Measurements from ENCODE around the gene LST1. TPM values are rescaled to one million over a fixed set of nuclear protein-coding genes. Genes with fewer than 3 reads are reported as not detected.

The LST1 gene
- total RNA-seq, 1 donor from 2014 or later = not detected

GRCh38 chr6:31573239-31574105 is 12.6 kb upstream of the LST1 start:
- no peak overlapping the region for H3K27ac Mint-ChIP-seq
- H3K4me3 Mint-ChIP-seq (ENCODE audit: low read depth) = no peak overlapping the region
- H3K27me3 Mint-ChIP-seq = peaks cover 43% of the 10 kb centered on the region
- H3K9me3 Mint-ChIP-seq (ENCODE audit: low read depth) = no peaks in the 10 kb centered on the region
- no peak for DNase-seq (ENCODE audit: low spot score, unreplicated experiment)
- H3K4me1 Mint-ChIP-seq (ENCODE audit: low read depth) = no peaks in the 10 kb centered on the region
- no peak for TF ChIP-seq CTCF (IDR thresholded peaks at IDR 0.05; ENCODE audit: unreplicated experiment)
- no peaks in the 10 kb centered on the region for H3K36me3 Mint-ChIP-seq (ENCODE audit: insufficient read depth)

GRCh38 chr6:31574106-31575061 is 11.7 kb upstream of the LST1 start:
- DNase-seq (ENCODE audit: low spot score, unreplicated experiment) = no peak
- no peak for TF ChIP-seq CTCF (IDR thresholded peaks at IDR 0.05; ENCODE audit: unreplicated experiment)
- no peaks in the 10 kb centered on the region for H3K9me3 Mint-ChIP-seq (ENCODE audit: low read depth)
- H3K4me1 Mint-ChIP-seq (ENCODE audit: low read depth) = no peaks in the 10 kb centered on the region
- H3K4me3 Mint-ChIP-seq (ENCODE audit: low read depth) = no peak overlapping the region
- H3K27me3 Mint-ChIP-seq = peaks cover 45% of the 10 kb centered on the region
- H3K36me3 Mint-ChIP-seq (ENCODE audit: insufficient read depth) = no peaks in the 10 kb centered on the region
- no peak overlapping the region for H3K27ac Mint-ChIP-seq

DNA sequence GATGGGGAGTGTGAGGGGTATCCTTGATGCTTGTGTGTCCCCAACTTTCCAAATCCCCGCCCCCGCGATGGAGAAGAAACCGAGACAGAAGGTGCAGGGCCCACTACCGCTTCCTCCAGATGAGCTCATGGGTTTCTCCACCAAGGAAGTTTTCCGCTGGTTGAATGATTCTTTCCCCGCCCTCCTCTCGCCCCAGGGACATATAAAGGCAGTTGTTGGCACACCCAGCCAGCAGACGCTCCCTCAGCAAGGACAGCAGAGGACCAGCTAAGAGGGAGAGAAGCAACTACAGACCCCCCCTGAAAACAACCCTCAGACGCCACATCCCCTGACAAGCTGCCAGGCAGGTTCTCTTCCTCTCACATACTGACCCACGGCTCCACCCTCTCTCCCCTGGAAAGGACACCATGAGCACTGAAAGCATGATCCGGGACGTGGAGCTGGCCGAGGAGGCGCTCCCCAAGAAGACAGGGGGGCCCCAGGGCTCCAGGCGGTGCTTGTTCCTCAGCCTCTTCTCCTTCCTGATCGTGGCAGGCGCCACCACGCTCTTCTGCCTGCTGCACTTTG is 10.7 kb upstream of the LST1 start, which contains the start of gene TNF:
Gene TNF, plus strand, starts transcription at position 231 of the 567 bp plus-strand sequence. Its CDS starts 177 bp downstream, at position 408.
- TF ChIP-seq CTCF (IDR thresholded peaks at IDR 0.05; ENCODE audit: unreplicated experiment) = no peak
- Mint-ChIP-seq H3K9me3 (ENCODE audit: low read depth) (no peaks in the 10 kb centered on the region), H3K27me3 (peaks cover 51% of the 10 kb centered on the region), H3K4me1 (ENCODE audit: low read depth) (no peaks in the 10 kb centered on the region), H3K27ac (no peak within 1 kb of the TSS), H3K4me3 (ENCODE audit: low read depth) (no peak within 1 kb of the TSS), H3K36me3 (ENCODE audit: insufficient read depth) (no peaks in the 10 kb centered on the region)
- no peak for DNase-seq (ENCODE audit: low spot score, unreplicated experiment)

GRCh38 chr6:31575952-31576685 is 10.0 kb upstream of the LST1 start:
- peaks cover 56% of the 10 kb centered on the region for H3K27me3 Mint-ChIP-seq
- H3K4me3 Mint-ChIP-seq (ENCODE audit: low read depth) = no peak overlapping the region
- peaks cover 4% of the 10 kb centered on the region for H3K4me1 Mint-ChIP-seq (ENCODE audit: low read depth)
- TF ChIP-seq CTCF (IDR thresholded peaks at IDR 0.05; ENCODE audit: unreplicated experiment) = no peak
- H3K36me3 Mint-ChIP-seq (ENCODE audit: insufficient read depth) = no peaks in the 10 kb centered on the region
- H3K9me3 Mint-ChIP-seq (ENCODE audit: low read depth) = no peaks in the 10 kb centered on the region
- H3K27ac Mint-ChIP-seq = no peak overlapping the region
- DNase-seq (ENCODE audit: low spot score, unreplicated experiment) = no peak
